GM21576 (cell line): Measurements from ENCODE around the gene CUX1.

Experiments
- ATAC-seq: cut with Tn5 transposase; IDR thresholded peaks from one replicate; pipeline ENCODE4 v1.9.1; 2021; ENCODE audit warnings: mild to moderate bottlenecking, moderate library complexity; ENCODE audit not compliant: unreplicated experiment

CUX1 gene

DNA sequence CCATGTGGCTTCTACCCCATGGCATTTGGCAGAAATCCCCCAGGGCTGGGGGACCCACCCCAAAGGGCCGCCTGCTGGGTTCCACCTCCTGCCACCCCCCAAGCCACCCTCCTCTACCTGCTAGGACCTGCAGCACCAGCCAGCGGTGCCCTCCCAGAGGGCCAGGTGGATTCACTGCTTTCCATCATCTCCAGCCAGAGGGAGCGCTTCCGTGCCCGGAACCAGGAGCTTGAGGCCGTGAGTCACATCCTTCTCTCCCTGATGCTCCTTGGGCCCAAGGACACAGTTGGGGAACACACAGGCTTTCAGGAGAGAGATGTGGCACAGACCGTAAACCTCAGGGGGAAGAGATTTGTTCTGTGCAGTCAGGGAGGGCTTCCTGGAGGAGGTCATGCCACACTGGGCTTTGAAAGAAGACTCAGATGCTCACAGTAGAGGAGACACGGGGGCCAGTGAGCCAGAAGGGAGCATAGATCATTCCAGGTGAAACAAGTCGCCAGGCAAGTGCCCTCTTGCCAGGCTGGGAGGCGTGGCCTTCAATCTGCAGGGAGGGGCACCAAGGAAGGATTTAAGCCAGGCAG is 457.8 kb downstream of the CUX1 start:
- ATAC-seq: no peak

DNA sequence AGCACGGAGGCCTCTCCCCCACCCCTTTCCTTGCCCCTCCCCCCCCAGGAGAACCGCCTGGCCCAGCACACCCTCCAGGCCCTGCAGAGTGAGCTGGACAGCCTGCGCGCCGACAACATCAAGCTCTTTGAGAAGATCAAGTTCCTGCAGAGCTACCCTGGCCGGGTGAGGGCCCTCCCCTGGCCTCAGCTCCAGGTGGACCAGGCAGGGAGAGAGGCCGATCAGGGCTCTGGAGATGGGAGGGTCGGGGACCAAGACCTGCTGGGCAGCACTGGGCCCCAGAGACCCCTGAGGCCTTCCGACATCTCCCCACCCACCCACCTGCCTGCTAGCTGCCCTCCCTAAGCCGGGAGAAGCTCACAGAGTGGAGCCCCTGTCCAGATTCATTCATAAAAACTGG is 460.5 kb downstream of the CUX1 start:
- ATAC-seq: no peak

DNA sequence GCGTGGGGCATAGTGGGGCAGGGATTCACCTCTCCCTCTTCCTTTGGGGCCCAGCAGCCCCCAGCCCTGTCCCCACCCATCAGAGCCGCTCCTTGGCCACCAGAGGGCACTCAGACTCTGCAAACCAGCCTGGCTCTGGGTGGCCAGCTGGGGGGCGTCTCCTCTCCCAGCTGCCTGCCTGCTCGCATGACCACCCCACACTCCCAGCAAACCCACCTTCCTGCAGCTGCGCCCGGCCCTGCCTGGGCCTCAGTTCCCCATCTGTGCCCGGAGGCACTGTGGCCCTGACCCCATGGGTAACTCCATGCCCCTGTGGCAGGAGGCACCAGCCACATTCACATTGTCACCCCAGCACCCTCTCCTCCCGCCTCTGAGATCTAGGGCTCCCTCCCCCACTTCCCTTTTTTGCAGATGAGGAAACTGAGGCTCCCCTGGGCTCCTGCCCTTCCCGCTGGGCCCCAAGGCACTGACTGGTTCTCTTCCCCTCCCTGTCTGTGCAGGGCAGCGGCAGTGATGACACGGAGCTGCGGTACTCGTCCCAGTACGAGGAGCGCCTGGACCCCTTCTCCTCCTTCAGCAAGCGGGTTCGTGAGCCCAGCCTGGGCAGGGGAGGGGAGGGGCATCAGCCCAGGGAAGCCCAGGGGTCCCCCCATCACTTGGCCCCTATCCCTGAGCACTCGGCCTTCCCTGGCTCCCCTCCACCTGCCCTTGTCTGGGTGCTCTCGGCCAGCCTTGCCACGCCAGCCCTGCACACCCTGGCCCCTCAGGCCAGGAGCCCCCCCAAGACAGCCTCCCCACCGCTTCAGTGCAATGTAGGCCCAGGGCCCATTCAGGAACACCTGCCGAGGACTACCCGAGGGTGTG is 462.3 kb downstream of the CUX1 start:
- peak; percentile 63 for ATAC-seq

DNA sequence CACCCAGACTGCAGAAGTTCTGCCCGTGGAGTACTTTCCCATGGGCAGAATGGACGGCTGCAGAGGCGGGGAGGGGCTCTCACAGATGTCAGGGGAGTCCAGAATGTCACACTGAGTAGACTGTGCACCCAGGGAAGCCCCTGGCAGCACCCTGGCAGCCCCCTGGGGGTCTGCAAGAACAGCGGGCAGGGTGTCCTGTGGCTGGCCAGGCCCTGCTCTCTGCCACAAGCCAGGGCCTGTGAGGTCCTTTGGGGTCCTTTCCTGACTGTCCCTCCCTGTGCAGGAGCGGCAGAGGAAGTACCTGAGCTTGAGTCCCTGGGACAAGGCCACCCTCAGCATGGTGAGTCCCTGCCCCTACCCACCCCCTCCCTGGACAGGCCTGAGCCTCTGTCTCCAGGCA is 463.1 kb downstream of the CUX1 start:
- no peak for ATAC-seq

DNA sequence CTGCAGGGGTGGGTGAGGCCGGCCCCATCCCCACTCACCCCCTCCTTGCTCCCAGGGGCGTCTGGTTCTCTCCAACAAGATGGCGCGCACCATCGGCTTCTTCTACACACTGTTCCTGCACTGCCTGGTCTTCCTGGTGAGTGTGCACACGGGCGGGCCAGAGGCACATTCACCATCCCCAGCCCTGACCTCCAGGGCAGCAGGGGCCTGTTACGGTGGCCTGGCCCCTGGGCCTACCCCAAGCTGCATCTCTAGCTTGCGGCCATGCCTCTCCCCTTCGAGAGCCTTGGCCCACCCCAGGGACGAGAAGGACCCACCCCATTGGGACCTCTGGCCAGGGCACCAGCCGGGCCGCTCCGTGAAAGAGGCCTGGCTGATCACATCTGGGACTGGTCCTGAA is 464.4 kb downstream of the CUX1 start:
- no peak for ATAC-seq

DNA sequence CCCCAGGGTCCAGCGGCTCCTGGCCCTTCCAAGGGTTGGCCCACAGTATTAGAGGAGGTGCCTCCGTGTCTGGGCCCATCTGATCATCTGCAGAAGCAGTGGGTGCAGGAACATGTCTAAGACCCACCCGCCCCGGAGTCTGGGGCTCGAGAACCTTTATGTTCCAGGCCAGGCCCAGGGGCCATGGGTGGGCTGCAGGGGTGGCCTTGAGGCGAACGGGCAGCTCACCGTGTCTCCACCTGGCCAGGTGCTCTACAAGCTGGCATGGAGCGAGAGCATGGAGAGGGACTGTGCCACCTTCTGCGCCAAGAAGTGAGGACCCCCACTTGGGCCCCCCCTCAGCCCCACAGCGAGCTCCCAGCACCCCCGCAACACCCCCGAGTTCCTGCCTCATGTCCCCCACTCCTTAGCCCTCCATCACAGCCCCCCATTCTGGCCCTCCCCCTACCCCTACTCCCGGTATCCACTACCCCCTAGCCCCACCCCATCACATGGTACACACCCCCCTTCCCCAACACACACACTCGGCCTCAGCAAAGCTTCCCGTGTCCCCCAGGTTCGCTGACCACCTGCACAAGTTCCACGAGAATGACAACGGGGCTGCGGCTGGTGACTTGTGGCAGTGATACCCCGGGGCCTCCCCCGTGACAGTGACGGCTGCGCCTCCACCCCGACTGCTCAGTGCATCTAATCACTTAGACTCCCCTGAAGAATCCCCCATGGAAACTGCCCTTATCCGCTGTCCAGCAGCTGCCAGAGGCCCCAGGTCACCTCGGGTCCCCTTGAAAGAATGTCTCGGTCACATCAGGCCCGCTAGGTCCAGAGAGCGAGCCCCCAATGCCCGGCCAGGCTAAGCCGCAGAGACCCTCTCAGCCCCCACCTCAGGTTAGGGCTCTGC is 465.3 kb downstream of the CUX1 start:
- ATAC-seq: no peak

DNA sequence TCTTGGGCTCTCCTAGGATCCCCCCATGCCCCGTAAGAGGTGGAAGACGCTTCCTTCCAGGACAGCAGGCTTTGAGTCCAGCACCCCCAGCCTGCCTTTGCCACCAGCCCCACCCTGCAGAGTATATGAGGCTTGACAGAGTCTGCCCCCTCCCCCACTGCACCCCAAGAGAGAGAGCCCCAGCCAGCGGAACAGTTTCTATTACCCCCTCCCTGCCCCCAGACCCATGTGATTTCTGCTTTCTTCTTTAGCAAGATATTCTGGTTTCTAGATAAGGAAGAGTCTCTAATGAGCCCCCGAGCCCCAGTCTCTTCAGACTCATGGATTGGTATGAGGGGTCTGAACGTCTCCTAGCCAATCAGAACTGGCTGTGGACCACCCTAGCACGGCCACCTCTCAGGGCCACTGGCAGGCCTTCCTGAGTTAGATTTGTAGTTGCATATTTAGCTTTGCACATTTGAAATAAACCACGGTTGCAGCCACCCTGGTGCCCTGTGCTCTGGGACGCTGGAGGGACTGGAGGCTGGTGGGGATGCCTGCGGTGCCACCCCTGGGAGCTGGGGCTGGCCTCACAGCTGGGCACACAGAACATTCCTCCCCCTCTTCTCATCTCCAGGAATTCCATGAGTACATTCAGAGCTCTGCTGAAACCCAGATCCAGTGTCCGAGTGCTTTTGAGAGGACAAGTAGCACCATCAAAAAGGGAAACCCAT is 466.2 kb downstream of the CUX1 start:
- ATAC-seq: no peak

DNA sequence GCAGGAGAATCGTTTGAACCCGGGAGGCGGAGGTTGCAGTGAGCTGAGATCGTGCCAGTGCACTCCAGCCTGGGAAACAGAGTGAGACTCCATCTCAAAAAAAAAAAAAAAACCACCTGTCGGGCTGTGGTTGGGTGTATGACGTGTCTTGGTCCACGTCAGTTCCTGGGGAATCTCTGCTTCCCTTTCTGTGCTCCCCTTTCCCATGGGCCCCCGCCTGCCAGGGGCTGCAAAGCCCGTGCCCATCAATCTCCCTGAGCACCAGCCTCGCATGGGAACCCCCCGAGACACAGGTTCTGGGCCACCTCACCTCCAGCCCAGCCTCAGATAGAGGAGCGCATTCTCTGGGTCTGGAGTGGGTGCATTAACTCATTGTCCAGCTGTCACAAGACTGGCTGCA is 467.0 kb downstream of the CUX1 start:
- ATAC-seq: no peak

DNA sequence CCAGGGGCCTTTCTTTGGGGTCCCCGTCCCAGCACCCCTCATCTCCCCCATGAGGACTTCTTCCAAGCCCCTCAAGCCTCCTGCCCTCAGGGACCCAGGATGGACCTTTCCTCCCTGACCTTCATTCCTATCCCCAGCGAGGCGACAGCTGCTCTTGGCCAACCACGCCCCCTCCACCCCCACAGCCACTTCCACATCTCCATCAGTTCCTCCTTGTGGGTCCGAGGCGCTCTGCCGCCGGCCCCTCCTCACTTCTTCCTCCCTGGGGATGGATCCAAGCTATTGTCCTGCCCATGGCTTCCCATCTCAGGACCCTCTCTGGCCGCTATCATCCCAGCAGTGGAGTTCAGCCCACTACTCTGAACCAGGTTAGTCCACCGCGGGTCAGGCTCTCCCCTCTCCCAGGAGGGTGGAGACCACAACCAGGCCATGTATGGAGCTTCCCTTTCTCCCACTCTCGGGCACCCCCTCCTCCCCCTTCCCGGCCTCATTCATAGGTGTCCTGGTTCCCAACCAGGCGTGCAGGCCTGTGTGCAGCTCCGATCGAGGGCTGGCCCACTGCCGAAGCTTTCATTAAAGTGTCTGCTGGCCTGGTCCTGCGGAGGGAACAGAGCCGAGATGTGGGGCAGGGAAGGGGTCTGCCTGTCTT is 467.6 kb downstream of the CUX1 start:
- ATAC-seq: no peak

DNA sequence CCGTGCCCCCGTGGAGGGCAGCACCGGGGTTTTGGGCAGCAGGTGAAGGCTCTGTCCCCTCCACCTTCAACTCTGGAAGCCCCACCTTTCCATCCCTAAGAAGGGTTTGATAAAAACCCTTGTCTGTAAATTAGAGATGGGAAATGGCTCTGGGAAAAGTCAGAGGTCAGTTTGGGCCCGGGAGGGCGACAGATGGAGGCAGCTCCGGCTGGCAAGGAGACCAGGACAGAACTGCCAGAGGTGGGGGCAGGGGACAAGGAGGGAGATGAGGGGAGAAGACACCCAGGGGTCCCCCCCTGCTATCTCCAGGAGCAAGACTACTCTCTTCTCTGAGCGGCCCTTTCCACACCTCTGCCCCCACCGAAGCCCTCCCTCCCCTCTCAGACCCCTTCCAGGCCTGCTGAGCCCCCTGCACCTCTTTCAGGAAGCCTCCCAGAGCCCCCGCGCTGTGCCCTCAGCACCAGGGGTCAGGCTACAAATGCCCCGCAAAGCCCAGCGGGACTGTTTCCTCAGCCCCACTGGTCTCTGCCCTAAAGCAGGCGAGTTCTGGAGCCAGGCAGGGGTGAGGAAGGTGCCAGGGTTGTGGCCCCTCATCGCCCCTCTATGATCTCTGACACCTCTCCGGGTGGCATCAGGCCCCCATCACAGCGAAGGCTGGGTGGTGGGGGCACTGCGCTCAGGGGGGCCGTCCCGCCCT is 468.3 kb downstream of the CUX1 start:
- ATAC-seq: no peak

DNA sequence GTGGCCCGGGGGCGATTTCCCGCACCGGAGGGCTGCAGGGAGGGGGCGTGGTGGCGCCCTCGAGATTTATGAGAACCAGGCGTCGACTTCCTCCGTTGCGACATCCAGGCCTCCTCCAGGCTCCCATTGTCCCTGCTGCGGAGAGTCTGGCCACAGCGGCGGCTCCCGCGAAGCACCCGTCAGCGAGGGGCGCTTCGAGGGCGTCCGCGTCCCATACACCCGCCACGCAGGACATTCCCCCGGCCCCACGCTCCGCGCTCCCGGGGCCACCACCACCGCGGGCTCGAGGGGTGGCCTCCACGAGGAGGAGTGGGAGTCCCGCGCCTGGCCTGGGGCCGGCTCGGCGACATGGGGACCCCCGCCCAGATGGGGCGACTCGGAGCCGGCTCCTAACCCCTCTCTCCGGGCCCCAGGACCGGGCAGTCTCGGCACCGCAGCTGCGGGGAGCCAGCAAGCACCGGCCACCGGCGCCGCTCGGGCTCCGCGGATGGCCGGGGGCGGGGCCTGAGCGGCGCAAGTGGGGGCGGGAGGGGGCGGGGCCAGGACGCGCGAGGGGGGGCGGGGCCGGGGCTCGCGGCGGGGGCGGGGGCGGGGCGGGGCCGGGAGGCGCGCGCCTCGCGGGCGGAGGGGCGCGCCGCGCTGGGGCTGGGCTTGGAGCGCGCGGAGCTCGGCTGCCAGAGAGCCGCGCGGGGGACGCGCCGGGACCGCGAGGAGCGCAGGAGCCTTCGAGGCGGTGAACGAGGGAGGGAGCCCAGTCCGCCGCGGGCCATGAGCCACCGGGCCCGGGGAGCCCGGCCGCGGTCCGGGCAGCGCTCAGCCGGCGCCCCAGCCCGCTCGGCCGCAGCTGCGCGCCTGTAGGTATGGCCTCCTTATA is 469.0 kb downstream of the CUX1 start, which contains the start of gene SH2B2:
SH2B2 (plus strand) TSS at position 632 of the 874 bp plus-strand sequence. CDS start 13,683 bp downstream, outside the sequence.
- ATAC-seq: no peak

DNA sequence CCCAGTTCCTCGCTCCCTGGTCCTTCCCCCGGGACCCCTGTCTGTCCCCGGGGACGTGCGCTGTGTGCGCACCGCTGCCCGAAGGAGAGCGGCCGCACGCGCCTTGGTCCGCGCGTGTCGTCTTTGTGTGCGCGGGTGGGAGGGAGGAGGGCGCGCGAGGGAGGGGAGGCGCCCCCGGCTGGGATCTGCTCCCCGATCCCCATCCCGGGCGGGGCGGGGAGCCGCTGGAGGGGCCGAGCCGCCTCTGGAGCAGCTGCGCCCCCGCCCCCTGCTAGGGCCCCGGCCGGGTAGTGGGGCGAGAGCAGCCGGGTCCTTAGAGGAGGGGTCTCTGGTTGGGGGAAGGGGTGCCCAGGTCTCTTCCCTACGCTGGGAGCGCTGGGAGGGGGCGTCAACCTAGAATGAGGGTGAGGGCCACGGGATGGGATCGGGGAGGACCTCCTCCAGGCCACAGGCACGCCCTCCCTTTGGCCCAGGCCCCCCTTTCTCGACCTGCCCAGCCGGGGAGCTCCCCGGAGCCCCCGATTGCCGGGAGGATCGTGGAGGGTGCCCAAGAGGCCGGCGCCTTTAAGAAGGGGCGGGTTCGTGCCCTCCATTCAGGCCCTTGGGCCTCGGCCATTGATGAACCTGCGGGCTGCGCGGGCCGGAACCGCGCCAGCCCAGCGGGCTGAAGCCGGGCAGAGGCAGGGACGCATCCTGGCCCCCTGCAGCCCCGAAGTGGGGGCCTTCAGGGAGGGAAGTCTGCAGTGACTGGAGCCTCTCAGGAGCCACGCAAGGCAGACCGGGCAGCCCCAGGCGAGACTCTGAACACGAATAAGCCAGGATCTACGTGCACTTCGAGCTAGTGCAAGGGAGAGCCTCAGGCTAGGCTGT is 469.9 kb downstream of the CUX1 start:
- ATAC-seq: no peak

DNA sequence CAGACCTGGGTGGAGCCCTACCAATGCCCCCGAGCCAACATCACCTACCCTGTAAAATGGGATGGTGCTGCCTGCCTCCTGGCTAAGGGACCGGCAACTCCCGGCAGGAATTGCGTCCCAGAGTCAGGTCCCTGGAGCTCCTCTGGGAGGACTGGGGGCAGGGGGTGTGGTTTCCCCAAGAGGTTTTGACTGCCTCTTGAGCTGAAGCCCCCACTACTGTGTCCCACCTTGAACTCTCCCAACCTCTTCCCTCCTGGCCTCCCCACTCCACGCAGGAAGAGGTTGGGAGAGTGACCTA is 470.5 kb downstream of the CUX1 start:
- ATAC-seq: no peak

DNA sequence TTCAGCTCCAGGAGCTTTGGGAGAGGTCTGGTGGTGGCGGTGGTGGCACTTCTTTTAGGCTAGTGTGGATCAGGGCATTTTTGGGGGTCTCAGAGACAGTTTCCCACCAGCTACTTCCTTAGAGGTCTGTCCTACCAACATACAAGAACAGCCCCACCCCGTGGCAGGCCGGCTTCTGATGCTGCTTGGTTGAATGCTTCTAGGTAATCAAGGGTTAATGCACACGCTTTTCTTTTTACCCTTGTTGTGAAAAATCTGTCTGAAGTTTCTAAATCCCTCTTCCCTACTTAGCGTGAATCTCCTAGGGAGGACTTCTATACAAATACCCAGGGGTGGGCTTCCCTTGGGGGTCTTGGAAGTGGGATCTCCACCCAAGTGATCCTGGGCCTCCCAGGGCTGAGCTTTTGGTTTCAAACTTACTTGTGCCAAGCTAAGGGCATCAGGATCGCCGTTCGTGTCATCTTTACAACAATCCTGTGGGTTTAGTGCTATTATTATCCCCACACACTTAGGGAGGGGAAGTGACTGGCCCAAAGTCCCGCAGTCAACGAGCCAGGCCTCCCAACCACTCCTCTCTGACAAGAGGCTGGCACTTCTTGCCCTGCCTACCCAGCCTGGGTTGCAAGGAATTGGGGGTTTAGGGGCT is 471.0 kb downstream of the CUX1 start:
- ATAC-seq: no peak

DNA sequence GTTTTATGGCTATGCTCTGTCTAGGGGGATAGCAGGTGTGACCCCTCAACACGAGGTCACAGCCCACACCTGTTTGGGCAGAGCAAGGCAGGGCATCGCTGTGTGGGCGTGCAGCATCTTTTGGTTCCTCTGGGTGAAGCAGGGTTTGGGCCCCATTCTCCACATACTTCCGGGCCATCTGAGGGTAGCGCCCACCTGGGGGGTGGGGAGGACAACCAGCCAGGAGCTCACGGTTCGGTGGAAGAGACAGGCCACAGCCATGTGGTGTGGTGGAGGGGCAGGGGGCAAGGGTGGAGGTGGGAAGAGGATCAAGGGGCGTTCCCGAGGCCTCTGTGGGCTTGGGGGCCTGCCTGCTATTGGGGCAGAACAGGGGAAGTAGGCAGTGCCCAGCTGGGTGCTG is 471.6 kb downstream of the CUX1 start:
- ATAC-seq: no peak

DNA sequence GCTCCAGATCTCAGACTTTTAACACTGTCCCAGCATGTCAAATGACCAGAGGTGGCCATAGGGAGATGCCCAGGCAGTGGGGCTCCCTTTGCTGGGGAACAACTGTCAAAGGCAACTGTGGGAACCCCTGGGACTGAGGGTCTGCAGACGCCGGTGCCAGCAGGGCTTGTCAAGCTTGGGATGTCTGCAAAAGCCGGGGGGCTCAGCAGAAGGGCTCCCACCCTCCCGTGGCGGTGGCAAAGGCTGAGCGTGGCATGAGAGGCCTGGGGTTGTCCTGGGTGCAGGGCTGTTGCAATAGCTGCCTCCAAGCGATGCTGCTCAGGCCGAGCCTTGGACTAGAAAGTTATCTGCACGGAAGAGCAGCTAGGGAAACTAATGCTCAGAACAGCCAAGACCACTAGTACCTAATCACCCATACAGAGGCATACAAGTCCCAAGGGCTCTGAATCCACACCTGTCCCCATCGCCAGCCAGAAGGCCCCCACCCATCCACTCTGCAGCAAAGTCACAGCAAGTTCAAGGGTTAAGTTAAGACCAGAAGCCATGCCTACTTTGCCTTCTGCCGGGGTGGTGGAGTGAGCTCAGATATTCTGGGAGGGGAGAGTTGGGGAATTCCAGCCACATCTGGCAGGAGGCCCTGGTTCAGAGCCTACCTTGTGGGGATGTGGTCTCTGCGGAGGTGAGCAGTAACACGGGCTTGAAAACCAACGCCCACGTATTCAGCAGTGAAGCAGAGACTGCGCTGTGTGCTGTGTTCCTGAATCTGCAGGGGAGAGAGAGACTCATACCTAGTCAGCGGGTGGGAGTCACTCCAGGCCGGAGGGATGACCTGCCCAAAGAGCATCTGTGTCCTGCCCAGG is 473.9 kb downstream of the CUX1 start:
- peak; percentile 41 for ATAC-seq

DNA sequence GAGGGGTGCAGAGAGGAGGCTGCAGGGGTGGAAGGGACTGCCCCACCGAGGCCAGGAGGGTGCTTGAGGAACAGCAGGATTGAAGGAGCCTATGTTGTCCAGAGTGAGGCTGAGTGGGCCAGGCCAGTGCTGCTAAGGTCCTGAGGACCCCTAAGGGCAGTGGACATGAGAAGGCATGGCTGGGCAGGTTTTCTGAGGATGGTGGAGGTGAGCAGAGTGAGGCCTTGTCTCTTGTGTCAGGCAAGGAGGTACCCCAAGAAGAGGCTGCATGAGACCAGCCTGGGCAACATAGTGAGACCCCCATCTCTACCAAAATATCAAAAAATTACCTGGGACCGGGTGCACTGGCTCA is 474.5 kb downstream of the CUX1 start:
- ATAC-seq: no peak
